HG03575 (cell line): ENCODE data around the gene GDPD4.

Experiments used
- ATAC-seq: cut with Tn5 transposase; IDR thresholded peaks from one replicate; pipeline ENCODE4 v1.9.1; 2021; ENCODE audit not compliant: unreplicated experiment, insufficient number of reproducible peaks, low FRiP score; ENCODE audit errors: extremely low read depth

The GDPD4 gene

GRCh38 chr11:77301510-77301909 lies at the start of gene GDPD4:
Gene GDPD4, minus strand, starts transcription at chr11:77301686. Its CDS starts 16,549 bp downstream, at chr11:77285137.
- no peak for ATAC-seq

- no peak for ATAC-seq
These were observed 46.5 kb upstream of the GDPD4 start for GRCh38 chr11:77347948-77348347.

- no peak for ATAC-seq
These were observed 45.6 kb upstream of the GDPD4 start for GRCh38 chr11:77346906-77347603.

- no peak for ATAC-seq
These were observed 44.1 kb upstream of the GDPD4 start for GRCh38 chr11:77345621-77346020.

- ATAC-seq, result no peak
These were observed 39.0 kb upstream of the GDPD4 start for GRCh38 chr11:77340501-77340900.

- no peak for ATAC-seq
These were observed 30.8 kb upstream of the GDPD4 start for GRCh38 chr11:77332259-77332658.

GRCh38 chr11:77325159-77325558 lies 23.7 kb upstream of the GDPD4 start:
- no peak for ATAC-seq

GRCh38 chr11:77324508-77324907 lies 23.0 kb upstream of the GDPD4 start:
- no peak for ATAC-seq

GRCh38 chr11:77322926-77323590 lies 21.6 kb upstream of the GDPD4 start:
- ATAC-seq, result no peak

GRCh38 chr11:77322506-77322905 lies 21.0 kb upstream of the GDPD4 start:
- no peak for ATAC-seq

GRCh38 chr11:77320351-77320750 lies 18.9 kb upstream of the GDPD4 start:
- no peak for ATAC-seq

- no peak for ATAC-seq
These were observed 17.1 kb upstream of the GDPD4 start for GRCh38 chr11:77318600-77318999.

- no peak for ATAC-seq
These were observed 15.4 kb upstream of the GDPD4 start for GRCh38 chr11:77316733-77317342.

GRCh38 chr11:77312107-77312506 lies 10.6 kb upstream of the GDPD4 start:
- ATAC-seq, result no peak

- ATAC-seq, result no peak
These were observed 10.2 kb upstream of the GDPD4 start for GRCh38 chr11:77311701-77312100.

- ATAC-seq, result no peak
These were observed 9.2 kb upstream of the GDPD4 start for GRCh38 chr11:77310721-77311120.

GRCh38 chr11:77309401-77310085 lies 8.1 kb upstream of the GDPD4 start:
- no peak for ATAC-seq

- no peak for ATAC-seq
These were observed 7.4 kb upstream of the GDPD4 start for GRCh38 chr11:77308838-77309237.

GRCh38 chr11:77303328-77303727 lies 1.8 kb upstream of the GDPD4 start:
- ATAC-seq, result no peak

GRCh38 chr11:77302752-77303151 lies 1.3 kb upstream of the GDPD4 start:
- no peak for ATAC-seq
